Measurements from ENCODE around the gene PCBD2. TPM values are rescaled to one million over a fixed set of nuclear protein-coding genes. Genes with fewer than 3 reads are reported as not detected.
"Not testable (repeated sequence)": the region's sequence is repeated elsewhere in the genome, so short reads cannot be mapped to it uniquely, and the experiment has no call there.

Gene PCBD2
- total RNA-seq, 1 donor from 2014 or later = 26.3 TPM

GRCh38 chr5:134873987-134874830, 30.7 kb upstream of the PCBD2 start, which contains the start of gene TXNDC15:
Gene TXNDC15, plus strand, starts transcription at chr5:134874371. Its CDS starts 57 bp downstream, at chr5:134874428.
- Histone ChIP-seq H3K36me3 (no peaks in the 10 kb centered on the region), H3K4me3 (peak within 1 kb of the TSS; percentile 97), H3K27me3 (ENCODE audit: low read depth) (no peaks in the 10 kb centered on the region), H3K9me3 (replicated peaks) (no peaks in the 10 kb centered on the region), H3K27ac (replicated peaks) (peak within 1 kb of the TSS; percentile 99), H3K4me1 (peaks cover 47% of the 10 kb centered on the region)
- intact Hi-C loops (cut with micrococcal nuclease) = no loop called here
- DNase-seq = peak; percentile 91
- TF ChIP-seq, protein P1, sequence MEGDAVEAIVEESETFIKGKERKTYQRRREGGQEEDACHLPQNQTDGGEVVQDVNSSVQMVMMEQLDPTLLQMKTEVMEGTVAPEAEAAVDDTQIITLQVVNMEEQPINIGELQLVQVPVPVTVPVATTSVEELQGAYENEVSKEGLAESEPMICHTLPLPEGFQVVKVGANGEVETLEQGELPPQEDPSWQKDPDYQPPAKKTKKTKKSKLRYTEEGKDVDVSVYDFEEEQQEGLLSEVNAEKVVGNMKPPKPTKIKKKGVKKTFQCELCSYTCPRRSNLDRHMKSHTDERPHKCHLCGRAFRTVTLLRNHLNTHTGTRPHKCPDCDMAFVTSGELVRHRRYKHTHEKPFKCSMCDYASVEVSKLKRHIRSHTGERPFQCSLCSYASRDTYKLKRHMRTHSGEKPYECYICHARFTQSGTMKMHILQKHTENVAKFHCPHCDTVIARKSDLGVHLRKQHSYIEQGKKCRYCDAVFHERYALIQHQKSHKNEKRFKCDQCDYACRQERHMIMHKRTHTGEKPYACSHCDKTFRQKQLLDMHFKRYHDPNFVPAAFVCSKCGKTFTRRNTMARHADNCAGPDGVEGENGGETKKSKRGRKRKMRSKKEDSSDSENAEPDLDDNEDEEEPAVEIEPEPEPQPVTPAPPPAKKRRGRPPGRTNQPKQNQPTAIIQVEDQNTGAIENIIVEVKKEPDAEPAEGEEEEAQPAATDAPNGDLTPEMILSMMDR (IDR thresholded peaks at IDR 0.05; ENCODE audit: borderline replicate concordance) = no peak

- H3K4me1 ChIP-seq = peaks cover 56% of the 10 kb centered on the region
- DNase-seq = peak; percentile 66
- TF ChIP-seq, protein P1 (IDR thresholded peaks at IDR 0.05; ENCODE audit: borderline replicate concordance) = no peak
- no peaks in the 10 kb centered on the region for H3K36me3 ChIP-seq
- H3K27ac ChIP-seq (replicated peaks) = peak overlapping the region; percentile 99
- H3K4me3 ChIP-seq = peak overlapping the region; percentile 97
- intact Hi-C loops (cut with micrococcal nuclease) = no loop called here
- no peaks in the 10 kb centered on the region for H3K27me3 ChIP-seq (ENCODE audit: low read depth)
- H3K9me3 ChIP-seq (replicated peaks) = no peaks in the 10 kb centered on the region
Measured at GRCh38 chr5:134874831-134875655, 29.9 kb upstream of the PCBD2 start.

GRCh38 chr5:134877159-134877558, 27.8 kb upstream of the PCBD2 start:
- H3K27ac ChIP-seq (replicated peaks) = peak overlapping the region; percentile 99

GRCh38 chr5:134878403-134878802, 26.5 kb upstream of the PCBD2 start:
- H3K9me3 ChIP-seq (replicated peaks) = no peaks in the 10 kb centered on the region
- TF ChIP-seq, protein P1 (IDR thresholded peaks at IDR 0.05; ENCODE audit: borderline replicate concordance) = no peak
- H3K4me1 ChIP-seq = peaks cover 64% of the 10 kb centered on the region
- H3K27me3 ChIP-seq (ENCODE audit: low read depth) = no peaks in the 10 kb centered on the region
- H3K4me3 ChIP-seq = no peak overlapping the region
- no peak for DNase-seq
- H3K36me3 ChIP-seq = no peaks in the 10 kb centered on the region
- intact Hi-C loops (cut with micrococcal nuclease) = no loop called here
- H3K27ac ChIP-seq (replicated peaks) = peak overlapping the region; percentile 40

More at GRCh38 chr5:134877159-134877558, 27.8 kb upstream of the PCBD2 start:
- no peaks in the 10 kb centered on the region for H3K36me3 ChIP-seq
- no peak overlapping the region for H3K4me3 ChIP-seq
- H3K27me3 ChIP-seq (ENCODE audit: low read depth) = no peaks in the 10 kb centered on the region
- no peaks in the 10 kb centered on the region for H3K9me3 ChIP-seq (replicated peaks)
- TF ChIP-seq, protein P1 (IDR thresholded peaks at IDR 0.05; ENCODE audit: borderline replicate concordance) = no peak
- H3K4me1 ChIP-seq = peaks cover 64% of the 10 kb centered on the region
- intact Hi-C loops (cut with micrococcal nuclease) = no loop called here
- no peak for DNase-seq

GRCh38 chr5:134879456-134879855, 25.5 kb upstream of the PCBD2 start:
- intact Hi-C loops (cut with micrococcal nuclease) = no loop called here
- no peak for DNase-seq
- Histone ChIP-seq H3K27ac (replicated peaks) (peak overlapping the region; percentile 40), H3K27me3 (ENCODE audit: low read depth) (no peaks in the 10 kb centered on the region), H3K9me3 (replicated peaks) (no peaks in the 10 kb centered on the region), H3K36me3 (no peaks in the 10 kb centered on the region), H3K4me1 (peaks cover 54% of the 10 kb centered on the region), H3K4me3 (no peak overlapping the region)
- TF ChIP-seq, protein P1 (IDR thresholded peaks at IDR 0.05; ENCODE audit: borderline replicate concordance) = no peak

DNA sequence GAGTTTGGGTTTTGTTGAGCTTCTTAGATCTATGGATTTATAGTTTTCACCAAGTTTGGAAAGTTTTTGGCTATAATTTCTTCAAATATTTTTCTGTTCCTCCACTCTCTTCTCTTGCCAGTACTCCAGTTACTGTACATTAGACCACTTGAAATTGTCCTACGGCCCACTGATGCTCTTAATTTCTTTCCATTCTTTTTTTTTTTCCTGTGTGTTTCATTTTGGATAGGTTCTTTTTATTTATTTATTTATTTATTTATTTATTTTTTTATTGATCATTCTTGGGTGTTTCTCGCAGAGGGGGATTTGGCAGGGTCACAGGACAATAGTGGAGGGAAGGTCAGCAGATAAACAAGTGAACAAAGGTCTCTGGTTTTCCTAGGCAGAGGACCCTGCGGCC, 24.0 kb upstream of the PCBD2 start:
- H3K27me3 ChIP-seq (ENCODE audit: low read depth); H3K9me3 ChIP-seq (replicated peaks); intact Hi-C loops (cut with micrococcal nuclease); DNase-seq; H3K36me3 ChIP-seq; H3K27ac ChIP-seq (replicated peaks); H3K4me3 ChIP-seq: not testable (repeated sequence)
- peaks cover 39% of the 10 kb centered on the region for H3K4me1 ChIP-seq

GRCh38 chr5:134881711-134882110, 23.2 kb upstream of the PCBD2 start:
- DNase-seq; H3K27ac ChIP-seq (replicated peaks); H3K36me3 ChIP-seq; H3K27me3 ChIP-seq (ENCODE audit: low read depth); H3K9me3 ChIP-seq (replicated peaks); H3K4me3 ChIP-seq; intact Hi-C loops (cut with micrococcal nuclease): not testable (repeated sequence)
- peaks cover 37% of the 10 kb centered on the region for H3K4me1 ChIP-seq

All from left ventricle myocardium inferior (tissue), 1 donor.